Neural crest cell (in vitro differentiated cells): Measurements from ENCODE around the gene BAZ2B. TPM values are rescaled to one million over a fixed set of nuclear protein-coding genes. Genes with fewer than 3 reads are reported as not detected.
A peak's percentile ranks its signal among the peaks of the same experiment; 100 is the strongest.

ENCODE experiments used
- DNase-seq: peaks from one replicate; pipeline ENCODE4 v3.0.0; 2021; ENCODE audit warnings: low read depth, mixed read lengths, low spot score
- H3K27ac Mint-ChIP-seq: one replicate; pipeline ENCODE4 v1.8.0; 2021; ENCODE audit warnings: mild to moderate bottlenecking, mixed read lengths; ENCODE audit not compliant: unreplicated experiment
- H3K27me3 Mint-ChIP-seq: 2 replicates; pipeline ENCODE4 v1.8.0; 2021; ENCODE audit warnings: low read depth, mild to moderate bottlenecking, mixed read lengths
- H3K36me3 Mint-ChIP-seq: 2 replicates; pipeline ENCODE4 v1.8.0; 2021; ENCODE audit warnings: low read depth, mild to moderate bottlenecking, mixed read lengths
- H3K4me1 Mint-ChIP-seq: 2 replicates; pipeline ENCODE4 v1.8.0; 2021; ENCODE audit warnings: mixed read lengths
- H3K4me3 Mint-ChIP-seq: one replicate; pipeline ENCODE4 v1.8.0; 2021; ENCODE audit warnings: mild to moderate bottlenecking, mixed read lengths
- H3K9me3 Mint-ChIP-seq: 2 replicates; pipeline ENCODE4 v1.8.0; 2021; ENCODE audit warnings: mixed read lengths
- total RNA-seq: library from RNA; stranded (reverse); gene quantifications from 2 replicates; pipeline ENCODE4 v1.2.1, GENCODE V29; 2021
- TF ChIP-seq, protein P1 (sequence below): fragments of 200-600 bp; sonication (generic); conservative IDR thresholded peaks from 2 replicates; pipeline ENCODE4 v1.5.0; 2021; ENCODE audit warnings: antibody characterized with exemption, mild to moderate bottlenecking

Gene BAZ2B
- total RNA-seq, 1 donor from 2014 or later, result 65.9 TPM

DNA sequence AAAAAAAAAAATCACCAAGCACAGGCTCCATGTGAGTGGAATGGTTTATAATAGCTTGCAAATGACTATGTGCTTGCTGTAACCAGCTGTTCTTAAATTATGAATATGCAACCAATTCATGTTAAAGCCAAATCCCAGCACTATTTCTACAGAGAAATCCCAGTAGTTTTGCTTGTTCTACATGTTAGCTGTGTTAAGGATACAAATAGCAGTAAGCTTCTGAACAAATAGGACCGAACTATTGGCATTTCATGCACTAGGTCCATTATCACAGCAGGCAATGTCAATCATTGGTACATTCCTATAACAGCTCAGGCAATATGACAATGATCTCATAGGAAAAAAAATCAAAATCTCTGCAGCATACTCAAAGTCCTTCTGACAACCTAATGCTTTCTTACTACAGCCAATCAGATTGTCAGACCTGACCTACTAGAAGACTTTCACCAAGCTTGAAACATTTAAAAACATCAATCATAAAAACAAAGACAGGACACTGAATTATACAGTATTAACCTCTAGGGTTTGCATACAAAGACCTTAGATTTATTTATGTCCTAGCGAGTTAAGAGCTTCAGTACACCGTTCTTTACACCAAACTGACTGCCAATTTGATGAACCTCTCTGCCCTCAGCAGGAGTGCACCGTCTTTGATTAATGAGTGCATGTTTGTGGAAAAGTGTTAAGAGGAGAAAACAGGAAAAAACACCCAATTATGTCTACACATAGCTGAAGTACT, 6.4 kb downstream of the BAZ2B start:
- H3K9me3 Mint-ChIP-seq, result no peaks in the 10 kb centered on the region
- no peaks in the 10 kb centered on the region for H3K27me3 Mint-ChIP-seq
- peak overlapping the region; percentile 40 for H3K4me3 Mint-ChIP-seq
- TF ChIP-seq, protein P1, sequence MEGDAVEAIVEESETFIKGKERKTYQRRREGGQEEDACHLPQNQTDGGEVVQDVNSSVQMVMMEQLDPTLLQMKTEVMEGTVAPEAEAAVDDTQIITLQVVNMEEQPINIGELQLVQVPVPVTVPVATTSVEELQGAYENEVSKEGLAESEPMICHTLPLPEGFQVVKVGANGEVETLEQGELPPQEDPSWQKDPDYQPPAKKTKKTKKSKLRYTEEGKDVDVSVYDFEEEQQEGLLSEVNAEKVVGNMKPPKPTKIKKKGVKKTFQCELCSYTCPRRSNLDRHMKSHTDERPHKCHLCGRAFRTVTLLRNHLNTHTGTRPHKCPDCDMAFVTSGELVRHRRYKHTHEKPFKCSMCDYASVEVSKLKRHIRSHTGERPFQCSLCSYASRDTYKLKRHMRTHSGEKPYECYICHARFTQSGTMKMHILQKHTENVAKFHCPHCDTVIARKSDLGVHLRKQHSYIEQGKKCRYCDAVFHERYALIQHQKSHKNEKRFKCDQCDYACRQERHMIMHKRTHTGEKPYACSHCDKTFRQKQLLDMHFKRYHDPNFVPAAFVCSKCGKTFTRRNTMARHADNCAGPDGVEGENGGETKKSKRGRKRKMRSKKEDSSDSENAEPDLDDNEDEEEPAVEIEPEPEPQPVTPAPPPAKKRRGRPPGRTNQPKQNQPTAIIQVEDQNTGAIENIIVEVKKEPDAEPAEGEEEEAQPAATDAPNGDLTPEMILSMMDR, result no peak
- H3K4me1 Mint-ChIP-seq, result peaks cover 49% of the 10 kb centered on the region
- H3K36me3 Mint-ChIP-seq, result no peaks in the 10 kb centered on the region
- H3K27ac Mint-ChIP-seq, result no peak overlapping the region
- DNase-seq, result no peak

DNA sequence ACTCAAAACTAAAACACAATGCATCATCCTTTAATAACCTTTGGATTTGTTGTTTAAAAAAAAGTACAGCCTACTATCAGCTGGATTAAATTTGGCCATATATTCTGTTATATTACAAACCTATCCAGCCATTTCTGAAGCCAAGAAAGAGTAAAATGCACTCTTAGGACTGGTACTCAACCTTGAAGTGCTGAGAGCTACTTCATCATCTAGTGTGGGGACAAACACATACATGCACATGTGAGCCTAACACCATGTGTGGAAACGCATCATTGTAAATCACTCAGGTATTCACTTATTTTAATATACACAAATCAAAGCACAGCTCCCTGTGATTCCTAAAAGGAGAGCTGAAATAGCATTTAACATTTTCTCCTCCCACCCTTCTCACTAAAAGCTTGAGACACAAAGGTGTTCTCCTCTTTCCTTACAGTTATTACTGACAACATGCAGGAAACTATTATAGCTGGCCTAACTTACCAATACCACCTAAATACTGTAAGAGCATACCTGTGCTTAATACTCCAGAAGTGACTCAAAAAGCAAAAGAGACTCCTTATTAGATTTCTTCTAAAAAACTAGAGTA, 7.5 kb downstream of the BAZ2B start:
- H3K36me3 Mint-ChIP-seq, result no peaks in the 10 kb centered on the region
- TF ChIP-seq, protein P1, result no peak
- peaks cover 42% of the 10 kb centered on the region for H3K4me1 Mint-ChIP-seq
- no peaks in the 10 kb centered on the region for H3K9me3 Mint-ChIP-seq
- H3K27me3 Mint-ChIP-seq, result no peaks in the 10 kb centered on the region
- no peak overlapping the region for H3K27ac Mint-ChIP-seq
- H3K4me3 Mint-ChIP-seq, result no peak overlapping the region
- no peak for DNase-seq

DNA sequence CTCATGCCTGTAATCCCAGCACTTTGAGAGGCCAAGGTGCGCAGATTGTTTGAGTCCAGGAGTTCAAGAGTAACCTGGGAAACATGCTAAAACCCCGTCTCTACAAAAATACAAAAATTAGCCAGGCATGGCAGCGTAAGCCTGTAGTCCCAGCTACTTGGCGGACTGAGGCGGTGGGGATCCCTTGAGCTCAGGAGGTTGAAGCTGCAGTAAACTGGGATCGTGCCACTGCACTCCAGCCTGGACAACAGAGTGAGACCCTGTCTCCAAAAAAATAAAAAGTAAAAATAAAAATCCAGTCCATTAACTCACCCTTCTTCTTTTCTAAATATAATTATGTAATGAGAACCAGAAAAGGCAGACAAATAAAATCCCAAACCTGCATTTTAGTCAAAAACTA, 8.2 kb downstream of the BAZ2B start:
- DNase-seq, result no peak
- Mint-ChIP-seq H3K4me3 (no peak overlapping the region), H3K9me3 (no peaks in the 10 kb centered on the region), H3K4me1 (peaks cover 35% of the 10 kb centered on the region), H3K27ac (no peak overlapping the region), H3K27me3 (no peaks in the 10 kb centered on the region), H3K36me3 (no peaks in the 10 kb centered on the region)
- TF ChIP-seq, protein P1, result no peak

DNA sequence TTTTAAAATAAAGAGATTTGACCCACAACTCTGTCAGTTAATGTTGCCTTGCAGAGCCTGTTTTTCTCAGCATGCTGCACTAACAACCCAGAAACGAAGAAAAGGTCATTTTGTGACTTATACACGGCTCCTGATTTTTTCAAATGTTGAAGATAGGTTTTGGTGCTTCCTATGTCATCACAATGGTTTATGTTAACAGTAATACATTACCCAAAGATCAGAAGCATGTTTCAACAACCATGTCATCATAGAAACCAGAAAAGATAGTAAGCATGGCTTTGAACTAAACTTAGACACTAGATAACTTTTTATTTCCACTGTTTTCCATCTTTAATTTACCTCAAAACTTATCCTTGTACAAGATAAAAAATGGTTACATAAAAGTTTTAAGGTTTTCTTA, 10.1 kb downstream of the BAZ2B start:
- peaks cover 20% of the 10 kb centered on the region for H3K4me1 Mint-ChIP-seq
- no peaks in the 10 kb centered on the region for H3K27me3 Mint-ChIP-seq
- H3K36me3 Mint-ChIP-seq, result no peaks in the 10 kb centered on the region
- no peak for DNase-seq
- H3K9me3 Mint-ChIP-seq, result no peaks in the 10 kb centered on the region
- TF ChIP-seq, protein P1, result no peak
- H3K27ac Mint-ChIP-seq, result no peak overlapping the region
- no peak overlapping the region for H3K4me3 Mint-ChIP-seq

GRCh38 chr2:159605441-159606178, 10.7 kb downstream of the BAZ2B start:
- Mint-ChIP-seq H3K4me1 (peaks cover 24% of the 10 kb centered on the region), H3K4me3 (no peak overlapping the region), H3K36me3 (no peaks in the 10 kb centered on the region), H3K27me3 (no peaks in the 10 kb centered on the region), H3K9me3 (no peaks in the 10 kb centered on the region), H3K27ac (peak overlapping the region; percentile 40)
- TF ChIP-seq, protein P1, result no peak
- no peak for DNase-seq
